Measurements from ENCODE around the gene SPAG8. TPM values are rescaled to one million over a fixed set of nuclear protein-coding genes. Genes with fewer than 3 reads are reported as not detected.

The SPAG8 gene
- total and polyA plus RNA-seq, 9 of the 15 experiments (the other 6 are each of a cell fraction or from before 2014, with no cell fraction given): 0.03 to 0.47 (median 0.21) TPM

GRCh38 chr9:35814106-35814840 lies 2.2 kb upstream of the SPAG8 start (continued):
- TF ChIP-seq, protein P1, sequence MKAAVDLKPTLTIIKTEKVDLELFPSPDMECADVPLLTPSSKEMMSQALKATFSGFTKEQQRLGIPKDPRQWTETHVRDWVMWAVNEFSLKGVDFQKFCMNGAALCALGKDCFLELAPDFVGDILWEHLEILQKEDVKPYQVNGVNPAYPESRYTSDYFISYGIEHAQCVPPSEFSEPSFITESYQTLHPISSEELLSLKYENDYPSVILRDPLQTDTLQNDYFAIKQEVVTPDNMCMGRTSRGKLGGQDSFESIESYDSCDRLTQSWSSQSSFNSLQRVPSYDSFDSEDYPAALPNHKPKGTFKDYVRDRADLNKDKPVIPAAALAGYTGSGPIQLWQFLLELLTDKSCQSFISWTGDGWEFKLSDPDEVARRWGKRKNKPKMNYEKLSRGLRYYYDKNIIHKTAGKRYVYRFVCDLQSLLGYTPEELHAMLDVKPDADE (conservative IDR thresholded peaks at IDR 0.05; ENCODE audit: control insufficient read depth, low read depth, low read length): no peak
- TF ChIP-seq ZNF143 (CRISPR knock-in tag; IDR thresholded peaks at IDR 0.05) (0 out of 2 replicates have a peak, but pooled peaks have one; percentile 38), ZNF589 (CRISPR knock-in tag; IDR thresholded peaks at IDR 0.05; ENCODE audit: low read depth) (no peak), BRD9 (IDR thresholded peaks at IDR 0.05; ENCODE audit: low read depth, partially characterized antibody) (no peak), NFRKB (IDR thresholded peaks at IDR 0.05; ENCODE audit: low read depth) (0 out of 2 replicates have a peak, but pooled peaks have one; percentile 73), RBM39 (optimal IDR thresholded peaks at IDR 0.05; ENCODE audit: low read depth, low read length) (no peak), MGA (IDR thresholded peaks at IDR 0.05) (peak; percentile 54), TAL1 (IDR thresholded peaks at IDR 0.05) (no peak)
- TF ChIP-seq, protein P2, sequence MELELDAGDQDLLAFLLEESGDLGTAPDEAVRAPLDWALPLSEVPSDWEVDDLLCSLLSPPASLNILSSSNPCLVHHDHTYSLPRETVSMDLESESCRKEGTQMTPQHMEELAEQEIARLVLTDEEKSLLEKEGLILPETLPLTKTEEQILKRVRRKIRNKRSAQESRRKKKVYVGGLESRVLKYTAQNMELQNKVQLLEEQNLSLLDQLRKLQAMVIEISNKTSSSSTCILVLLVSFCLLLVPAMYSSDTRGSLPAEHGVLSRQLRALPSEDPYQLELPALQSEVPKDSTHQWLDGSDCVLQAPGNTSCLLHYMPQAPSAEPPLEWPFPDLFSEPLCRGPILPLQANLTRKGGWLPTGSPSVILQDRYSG (tag; conservative IDR thresholded peaks at IDR 0.05; ENCODE audit: low read depth): no peak

Data from K562 (cell line).